CD4-positive, alpha-beta T cell (primary cell): ENCODE results near the gene PLXNB1. TPM values are rescaled to one million over a fixed set of nuclear protein-coding genes. Genes with fewer than 3 reads are reported as not detected.

ENCODE experiments used
- ATAC-seq: fragments of 200-7000 bp; cut with Tn5 transposase; one replicate; pipeline ENCODE4 v1.10.0; 2022; ENCODE audit warnings: mild to moderate bottlenecking; ENCODE audit not compliant: poor library complexity
- CTCF ChIA-PET: fragments of 350-600 bp; sonication (Branson Sonifier 250); formaldehyde crosslinking; loops from one replicate; lab custom pipeline; 2021; ENCODE audit warnings: antibody characterized with exemption, inconsistent platforms; lab: Charles Lee
- POLR2A ChIA-PET: fragments of 350-600 bp; sonication (Branson Sonifier 250); formaldehyde crosslinking; loops from one replicate; lab custom pipeline; 2021; ENCODE audit warnings: antibody characterized with exemption, inconsistent platforms; lab: Charles Lee
- DNase-seq, 14 experiments: peaks; one replicate each; pipeline ENCODE4 v3.0.0-alpha.2; 2013 to 2020; ENCODE audit warnings: mixed read lengths in 2 of 14
- H3K27ac ChIP-seq, 2 donors: one replicate each; pipeline versions ENCODE4 v1.5.1 to v1.7.0; 2013; ENCODE audit warnings: low read length in 2 of 2, low read depth in 1 of 2, mild to moderate bottlenecking in 1 of 2
- H3K27me3 ChIP-seq, 2 experiments: 1 replicate in 1 of 2; 2 replicates in 1 of 2; pipeline versions ENCODE4 v1.6.1 to v1.7.0; 2013; ENCODE audit warnings: low read length in 2 of 2, control low read depth in 1 of 2, mild to moderate bottlenecking in 1 of 2, moderate library complexity in 1 of 2; ENCODE audit not compliant: insufficient read depth in 2 of 2, control insufficient read depth in 1 of 2
- H3K36me3 ChIP-seq: one replicate; pipeline ENCODE4 v1.6.1; 2013; ENCODE audit warnings: low read length, control low read depth; ENCODE audit not compliant: insufficient read depth
- H3K4me1 ChIP-seq: one replicate; pipeline ENCODE4 v1.6.1; 2013; ENCODE audit warnings: low read length, control low read depth; ENCODE audit not compliant: insufficient read depth
- H3K4me3 ChIP-seq: one replicate; pipeline ENCODE4 v1.5.1; 2013; ENCODE audit warnings: mild to moderate bottlenecking, low read length, moderate library complexity
- H3K9me3 ChIP-seq, 2 experiments: 1 replicate in 1 of 2; 2 replicates in 1 of 2; pipeline versions ENCODE4 v1.6.1 to v1.7.0; 2013; ENCODE audit warnings: low read length in 2 of 2, mild to moderate bottlenecking in 2 of 2, control low read depth in 1 of 2, moderate library complexity in 1 of 2; ENCODE audit not compliant: control insufficient read depth in 1 of 2, insufficient read depth in 1 of 2
- H3K27ac Mint-ChIP-seq: one replicate; pipeline ENCODE4 v1.8.0; 2020; ENCODE audit warnings: mixed read lengths
- H3K27me3 Mint-ChIP-seq: one replicate; pipeline ENCODE4 v1.8.0; 2021; ENCODE audit warnings: mixed read lengths
- H3K36me3 Mint-ChIP-seq: one replicate; pipeline ENCODE4 v1.8.0; 2021; ENCODE audit warnings: low read depth, mixed read lengths
- H3K4me1 Mint-ChIP-seq: one replicate; pipeline ENCODE4 v1.8.0; 2021; ENCODE audit warnings: low read depth, mixed read lengths
- H3K4me3 Mint-ChIP-seq: one replicate; pipeline ENCODE4 v1.8.0; 2020; ENCODE audit warnings: mild to moderate bottlenecking, mixed read lengths
- H3K9me3 Mint-ChIP-seq: one replicate; pipeline ENCODE4 v1.8.0; 2020; ENCODE audit warnings: mixed read lengths
- CTCF ChIP-seq: fragments of 200-600 bp; IDR thresholded peaks from one replicate; pipeline ENCODE4 v1.8.0; 2022; ENCODE audit warnings: antibody characterized with exemption, mild to moderate bottlenecking
- intact Hi-C, 2 experiments: fragments of 100-400 bp; cut with DNase I in 1 of 2; cut with micrococcal nuclease in 1 of 2; formaldehyde crosslinking; loops; one replicate each; pipeline versions ENCODE4 v1.15.1 to v1.9.0; 2023 to 2025; cut with DNase I, micrococcal nuclease
- total RNA-seq, 174 experiments: library from RNA in 2 of 174; stranded (reverse) in 2 of 174; gene quantifications; one replicate each; pipeline ENCODE4 v1.2.3 and lab custom pipeline; 2021 to 2026

Gene PLXNB1
- total RNA-seq, 2 experiments from 2014 or later, result 1.1 to 2.0 TPM

GRCh38 chr3:48456456-48456855, 26.6 kb upstream of the PLXNB1 start:
- Histone ChIP-seq H3K9me3 (no peaks in the 10 kb centered on the region), H3K36me3 (peaks cover 75% of the 10 kb centered on the region), H3K27me3 (no peaks in the 10 kb centered on the region), H3K4me3 (no peak overlapping the region), H3K27ac (no peak overlapping the region), H3K4me1 (peaks cover 9% of the 10 kb centered on the region)
- DNase-seq (no peak), ATAC-seq (no peak)
- Mint-ChIP-seq H3K36me3 (peaks cover 76% of the 10 kb centered on the region), H3K4me1 (peaks cover 6% of the 10 kb centered on the region), H3K9me3 (no peaks in the 10 kb centered on the region), H3K27ac (no peak overlapping the region), H3K27me3 (no peaks in the 10 kb centered on the region), H3K4me3 (no peak overlapping the region)
- intact Hi-C loops, result no loop called here
- CTCF ChIA-PET, result interaction anchor here (0.7 kb wide), 1 partner anchor 91 kb away, joined by 3 read pairs; no protein-coding TSS in a partner anchor
- POLR2A ChIA-PET, result interaction anchor here (0.6 kb wide), 1 partner anchor 18 kb away, joined by 3 read pairs; no protein-coding TSS in a partner anchor
- TF ChIP-seq CTCF, result no peak

- DNase-seq (no peak), ATAC-seq (no peak)
- H3K4me1 ChIP-seq, result peaks cover 11% of the 10 kb centered on the region
- Mint-ChIP-seq H3K27ac (no peak overlapping the region), H3K4me3 (no peak overlapping the region), H3K4me1 (peaks cover 22% of the 10 kb centered on the region), H3K9me3 (no peaks in the 10 kb centered on the region), H3K36me3 (peaks cover 64% of the 10 kb centered on the region), H3K27me3 (no peaks in the 10 kb centered on the region)
- no peak for TF ChIP-seq CTCF
- no peaks in the 10 kb centered on the region for H3K9me3 ChIP-seq
- no peaks in the 10 kb centered on the region for H3K27me3 ChIP-seq
- peaks cover 46% of the 10 kb centered on the region for H3K36me3 ChIP-seq
- no peak overlapping the region for H3K27ac ChIP-seq
- no peak overlapping the region for H3K4me3 ChIP-seq
- intact Hi-C loops, result no loop called here
- ChIA-PET POLR2A (interaction anchor here (1.3 kb wide), 1 partner anchor 15 kb away, joined by 3 read pairs; a partner anchor contains a TSS), CTCF (interaction anchor here (2.9 kb wide), 1 partner anchor 15 kb away, joined by 10 read pairs; no protein-coding TSS in a partner anchor)
Observed at GRCh38 chr3:48451270-48451669, 21.4 kb upstream of the PLXNB1 start.

- Histone ChIP-seq H3K4me1 (peaks cover 31% of the 10 kb centered on the region), H3K27me3 (no peaks in the 10 kb centered on the region), H3K9me3 (no peaks in the 10 kb centered on the region), H3K36me3 (peaks cover 36% of the 10 kb centered on the region), H3K4me3 (peak within 1 kb of the TSS; percentile 88), H3K27ac (peak within 1 kb of the TSS; percentile 57 to 77)
- Mint-ChIP-seq H3K9me3 (no peaks in the 10 kb centered on the region), H3K4me3 (peak within 1 kb of the TSS; percentile 93), H3K27me3 (no peaks in the 10 kb centered on the region), H3K36me3 (peaks cover 63% of the 10 kb centered on the region), H3K4me1 (peaks cover 53% of the 10 kb centered on the region), H3K27ac (peak within 1 kb of the TSS; percentile 86)
- CTCF ChIA-PET, result interaction anchor here (0.9 to 6.8 kb wide), 5 partner anchors 10 to 88 kb away, joined by 3 to 56 read pairs (median 7); no protein-coding TSS in a partner anchor
- DNase-seq (peak; percentile 71 to 93 (median 82)), ATAC-seq (peak; percentile 98)
- intact Hi-C loops, result loop anchor here in 1 of 2 experiments (2.0 kb wide), 4 partner anchors 18 to 110 kb away; partner anchors contain the start of gene PFKFB4
- TF ChIP-seq CTCF, result no peak
- POLR2A ChIA-PET, result interaction anchor here (0.8 to 3.5 kb wide), 16 partner anchors 8 to 110 kb away, joined by 3 to 23 read pairs (median 4); partner anchors contain the start of gene PFKFB4
Observed at GRCh38 chr3:48446425-48447193, 16.7 kb upstream of the PLXNB1 start, which contains the start of gene ATRIP. TSS of gene ATRIP (plus strand) at chr3:48446737. CDS start at chr3:48446846, 109 bp downstream.
